ENCODE measurements around the gene CCNB2.

CCNB2 gene

DNA sequence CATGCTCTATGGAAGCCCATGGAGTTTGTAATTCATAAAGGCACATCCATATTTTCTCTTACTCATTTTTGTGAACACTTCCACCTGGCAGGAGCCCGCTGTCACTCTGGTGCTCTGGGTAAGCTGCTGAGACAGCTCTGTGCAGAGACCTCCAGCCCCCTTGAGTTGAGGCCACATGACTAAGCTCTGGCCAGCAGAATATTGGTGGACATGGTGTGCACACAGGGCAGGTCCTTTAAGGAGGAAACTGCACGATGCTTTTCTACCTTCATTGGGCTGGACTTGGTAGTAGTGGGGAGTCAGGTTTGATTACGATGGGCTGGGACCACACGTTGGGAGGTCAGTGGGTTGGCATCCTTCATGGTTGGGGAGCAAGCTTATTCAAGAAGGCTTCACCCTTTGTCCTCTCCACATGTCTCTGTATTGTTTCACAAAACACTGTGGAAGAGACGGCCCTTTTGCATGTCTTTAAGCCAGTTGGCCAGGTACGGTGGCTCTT, 29.0 kb downstream of the CCNB2 start:
- H3K4me3 ChIP-seq (replicated peaks; ENCODE audit: insufficient read depth, low read length), result no peak overlapping the region
- no peak overlapping the region for H3K27ac ChIP-seq (replicated peaks)
- TF ChIP-seq, protein P1, sequence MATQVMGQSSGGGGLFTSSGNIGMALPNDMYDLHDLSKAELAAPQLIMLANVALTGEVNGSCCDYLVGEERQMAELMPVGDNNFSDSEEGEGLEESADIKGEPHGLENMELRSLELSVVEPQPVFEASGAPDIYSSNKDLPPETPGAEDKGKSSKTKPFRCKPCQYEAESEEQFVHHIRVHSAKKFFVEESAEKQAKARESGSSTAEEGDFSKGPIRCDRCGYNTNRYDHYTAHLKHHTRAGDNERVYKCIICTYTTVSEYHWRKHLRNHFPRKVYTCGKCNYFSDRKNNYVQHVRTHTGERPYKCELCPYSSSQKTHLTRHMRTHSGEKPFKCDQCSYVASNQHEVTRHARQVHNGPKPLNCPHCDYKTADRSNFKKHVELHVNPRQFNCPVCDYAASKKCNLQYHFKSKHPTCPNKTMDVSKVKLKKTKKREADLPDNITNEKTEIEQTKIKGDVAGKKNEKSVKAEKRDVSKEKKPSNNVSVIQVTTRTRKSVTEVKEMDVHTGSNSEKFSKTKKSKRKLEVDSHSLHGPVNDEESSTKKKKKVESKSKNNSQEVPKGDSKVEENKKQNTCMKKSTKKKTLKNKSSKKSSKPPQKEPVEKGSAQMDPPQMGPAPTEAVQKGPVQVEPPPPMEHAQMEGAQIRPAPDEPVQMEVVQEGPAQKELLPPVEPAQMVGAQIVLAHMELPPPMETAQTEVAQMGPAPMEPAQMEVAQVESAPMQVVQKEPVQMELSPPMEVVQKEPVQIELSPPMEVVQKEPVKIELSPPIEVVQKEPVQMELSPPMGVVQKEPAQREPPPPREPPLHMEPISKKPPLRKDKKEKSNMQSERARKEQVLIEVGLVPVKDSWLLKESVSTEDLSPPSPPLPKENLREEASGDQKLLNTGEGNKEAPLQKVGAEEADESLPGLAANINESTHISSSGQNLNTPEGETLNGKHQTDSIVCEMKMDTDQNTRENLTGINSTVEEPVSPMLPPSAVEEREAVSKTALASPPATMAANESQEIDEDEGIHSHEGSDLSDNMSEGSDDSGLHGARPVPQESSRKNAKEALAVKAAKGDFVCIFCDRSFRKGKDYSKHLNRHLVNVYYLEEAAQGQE (IDR thresholded peaks at IDR 0.05; ENCODE audit: insufficient replicate concordance, low read depth), result no peak
- TF ChIP-seq SPI1 (IDR thresholded peaks at IDR 0.05; ENCODE audit: borderline replicate concordance, low read depth), result no peak
- no peaks in the 10 kb centered on the region for H3K27me3 ChIP-seq (ENCODE audit: insufficient read depth, poor library complexity, severe bottlenecking)
- DNase-seq (ENCODE audit: low read depth in 1 of 2, low spot score in 1 of 2), result no peak

- H3K27me3 ChIP-seq (ENCODE audit: insufficient read depth, poor library complexity, severe bottlenecking), result no peaks in the 10 kb centered on the region
- H3K4me3 ChIP-seq (replicated peaks; ENCODE audit: insufficient read depth, low read length), result no peak overlapping the region
- H3K27ac ChIP-seq (replicated peaks), result no peak overlapping the region
- no peak for DNase-seq (ENCODE audit: low read depth in 1 of 2, low spot score in 1 of 2)
- TF ChIP-seq, protein P2, sequence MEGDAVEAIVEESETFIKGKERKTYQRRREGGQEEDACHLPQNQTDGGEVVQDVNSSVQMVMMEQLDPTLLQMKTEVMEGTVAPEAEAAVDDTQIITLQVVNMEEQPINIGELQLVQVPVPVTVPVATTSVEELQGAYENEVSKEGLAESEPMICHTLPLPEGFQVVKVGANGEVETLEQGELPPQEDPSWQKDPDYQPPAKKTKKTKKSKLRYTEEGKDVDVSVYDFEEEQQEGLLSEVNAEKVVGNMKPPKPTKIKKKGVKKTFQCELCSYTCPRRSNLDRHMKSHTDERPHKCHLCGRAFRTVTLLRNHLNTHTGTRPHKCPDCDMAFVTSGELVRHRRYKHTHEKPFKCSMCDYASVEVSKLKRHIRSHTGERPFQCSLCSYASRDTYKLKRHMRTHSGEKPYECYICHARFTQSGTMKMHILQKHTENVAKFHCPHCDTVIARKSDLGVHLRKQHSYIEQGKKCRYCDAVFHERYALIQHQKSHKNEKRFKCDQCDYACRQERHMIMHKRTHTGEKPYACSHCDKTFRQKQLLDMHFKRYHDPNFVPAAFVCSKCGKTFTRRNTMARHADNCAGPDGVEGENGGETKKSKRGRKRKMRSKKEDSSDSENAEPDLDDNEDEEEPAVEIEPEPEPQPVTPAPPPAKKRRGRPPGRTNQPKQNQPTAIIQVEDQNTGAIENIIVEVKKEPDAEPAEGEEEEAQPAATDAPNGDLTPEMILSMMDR (IDR thresholded peaks at IDR 0.05; ENCODE audit: insufficient read depth, low read length), result no peak
- no peak for TF ChIP-seq GABPA (IDR thresholded peaks at IDR 0.05; ENCODE audit: low read depth)
- no peak for TF ChIP-seq SPI1 (IDR thresholded peaks at IDR 0.05; ENCODE audit: borderline replicate concordance, low read depth)
- no peak for TF ChIP-seq POLR2AphosphoS5 (IDR thresholded peaks at IDR 0.05; ENCODE audit: low read depth)
- TF ChIP-seq, protein P1 (IDR thresholded peaks at IDR 0.05; ENCODE audit: insufficient replicate concordance, low read depth), result no peak
Observed at GRCh38 chr15:59137566-59137965, 32.6 kb downstream of the CCNB2 start.

GRCh38 chr15:59138243-59138642, 33.3 kb downstream of the CCNB2 start:
- Histone ChIP-seq H3K4me3 (replicated peaks; ENCODE audit: insufficient read depth, low read length) (no peak overlapping the region), H3K27me3 (ENCODE audit: insufficient read depth, poor library complexity, severe bottlenecking) (no peaks in the 10 kb centered on the region), H3K27ac (replicated peaks) (no peak overlapping the region)
- TF ChIP-seq, protein P2 (IDR thresholded peaks at IDR 0.05; ENCODE audit: insufficient read depth, low read length), result peak; percentile 67
- TF ChIP-seq, protein P1 (IDR thresholded peaks at IDR 0.05; ENCODE audit: insufficient replicate concordance, low read depth), result no peak
- TF ChIP-seq SPI1 (IDR thresholded peaks at IDR 0.05; ENCODE audit: borderline replicate concordance, low read depth), result no peak
- no peak for TF ChIP-seq GABPA (IDR thresholded peaks at IDR 0.05; ENCODE audit: low read depth)
- DNase-seq (ENCODE audit: low read depth in 1 of 2, low spot score in 1 of 2), result peak; percentile 41 to 70

Data from HL-60 (cell line).